Esophagus muscularis mucosa (tissue), 4 donors: ENCODE results near the gene DHRS7C. TPM values are rescaled to one million over a fixed set of nuclear protein-coding genes. Genes with fewer than 3 reads are reported as not detected.

ENCODE experiments used
- DNase-seq: peaks from one replicate; pipeline ENCODE4 v3.0.0-alpha.2; 2017; ENCODE audit errors: extremely low spot score
- H3K27ac ChIP-seq, 4 donors: fragments of 200-600 bp; sonication (generic); replicated peaks in 1 of 4; 1 replicate in 3 of 4; 2 replicates in 1 of 4; pipeline ENCODE4 v1.5.1; 2016 to 2019; ENCODE audit warnings: mild to moderate bottlenecking in 1 of 4
- H3K27me3 ChIP-seq, 4 donors: fragments of 200-600 bp; sonication (generic); one replicate each; pipeline versions ENCODE4 v1.5.1 to v1.6.0; 2016 to 2019
- H3K36me3 ChIP-seq, 4 donors: fragments of 200-600 bp; sonication (generic); one replicate each; pipeline ENCODE4 v1.5.1; 2016 to 2019
- H3K4me1 ChIP-seq, 4 donors: fragments of 200-600 bp; sonication (generic); one replicate each; pipeline ENCODE4 v1.5.1; 2016 to 2019
- H3K4me3 ChIP-seq, 4 donors: fragments of 200-600 bp; sonication (generic); 1 replicate in 2 of 4; 2 replicates in 2 of 4; pipeline ENCODE4 v1.5.1; 2016 to 2019; ENCODE audit warnings: mild to moderate bottlenecking in 4 of 4, moderate library complexity in 1 of 4
- H3K9me3 ChIP-seq, 4 donors: fragments of 200-600 bp; sonication (generic); 1 replicate in 3 of 4; 2 replicates in 1 of 4; pipeline ENCODE4 v1.5.1; 2016 to 2019
- CTCF ChIP-seq, 3 experiments: fragments of 200-600 bp in 2 of 3; fragments of 450-650 bp in 1 of 3; sonication (generic) in 2 of 3; IDR thresholded peaks; one replicate each; pipeline ENCODE4 v1.5.1; 2017 to 2019; ENCODE audit warnings: antibody characterized with exemption in 3 of 3, mild to moderate bottlenecking in 2 of 3, moderate library complexity in 1 of 3
- EP300 ChIP-seq: sonication (generic); formaldehyde crosslinking; IDR thresholded peaks from one replicate; pipeline ENCODE4 v1.6.1; 2017; ENCODE audit warnings: antibody characterized with exemption
- POLR2A ChIP-seq: fragments of 450-650 bp; IDR thresholded peaks from one replicate; pipeline ENCODE4 v1.6.1; 2017; ENCODE audit warnings: antibody characterized with exemption, moderate library complexity, mild to moderate bottlenecking, low read depth
- POLR2AphosphoS5 ChIP-seq, 2 donors: sonication (generic); formaldehyde crosslinking; IDR thresholded peaks; one replicate each; pipeline ENCODE4 v1.6.1; 2017; ENCODE audit warnings: antibody characterized with exemption in 2 of 2
- WGBS: methylation state at CpG from one replicate; pipeline ENCODE4 v1.1.5; 2018; 5-methylcytosine and 5-hydroxymethylcytosine counted together
- intact Hi-C: fragments of 100-400 bp; cut with DNase I; formaldehyde crosslinking; loops from one replicate; pipeline ENCODE4 v1.15.1; 2023
- total RNA-seq, 4 donors: library from RNA; depleted of rRNA; stranded (reverse); fragments of >200 nt; gene quantifications; one replicate each; pipeline versions ENCODE4 v1.1.0 to v1.2.1, GENCODE V29; 2016

Gene DHRS7C
- total RNA-seq, 4 donors from 2014 or later = not detected

- Histone ChIP-seq H3K27ac (no peak overlapping the region), H3K4me1 (no peaks in the 10 kb centered on the region), H3K4me3 (no peak overlapping the region), H3K27me3 (no peaks in the 10 kb centered on the region), H3K36me3 (no peaks in the 10 kb centered on the region), H3K9me3 (peaks cover 0 to 15% (median 7%) of the 10 kb centered on the region in 4 donors)
- DNase-seq = no peak
- WGBS = 64% methylated on average over 4 of the region's 4 CpGs
- intact Hi-C loops = no loop called here
- TF ChIP-seq CTCF (IDR thresholded peaks at IDR 0.05) (no peak), POLR2A (no peak), EP300 (no peak), POLR2AphosphoS5 (IDR thresholded peaks at IDR 0.05) (no peak)
Measured at GRCh38 chr17:9802697-9803096, 11.3 kb upstream of the DHRS7C start.

- no peak overlapping the region for H3K27ac ChIP-seq
- no peaks in the 10 kb centered on the region for H3K27me3 ChIP-seq
- no peaks in the 10 kb centered on the region for H3K4me1 ChIP-seq
- peaks cover 0 to 15% (median 7%) of the 10 kb centered on the region in 4 donors for H3K9me3 ChIP-seq
- no peaks in the 10 kb centered on the region for H3K36me3 ChIP-seq
- WGBS = 88% methylated on average over 4 of the region's 13 CpGs
- no peak overlapping the region for H3K4me3 ChIP-seq
- no peak for TF ChIP-seq POLR2AphosphoS5 (IDR thresholded peaks at IDR 0.05)
- TF ChIP-seq POLR2A = no peak
- TF ChIP-seq EP300 = no peak
- no peak for TF ChIP-seq CTCF (IDR thresholded peaks at IDR 0.05)
- intact Hi-C loops = no loop called here
- DNase-seq = no peak
Measured at GRCh38 chr17:9802294-9802693, 10.9 kb upstream of the DHRS7C start.

GRCh38 chr17:9801505-9801904 is 10.1 kb upstream of the DHRS7C start:
- no peak overlapping the region for H3K27ac ChIP-seq
- no peak overlapping the region for H3K4me3 ChIP-seq
- WGBS = 42% methylated on average over 2 of the region's 2 CpGs
- H3K9me3 ChIP-seq = peaks cover 0 to 15% (median 7%) of the 10 kb centered on the region in 4 donors
- no peak for TF ChIP-seq POLR2AphosphoS5 (IDR thresholded peaks at IDR 0.05)
- TF ChIP-seq CTCF (IDR thresholded peaks at IDR 0.05) = no peak
- no peak for TF ChIP-seq EP300
- no peak for TF ChIP-seq POLR2A
- H3K4me1 ChIP-seq = no peaks in the 10 kb centered on the region
- DNase-seq = no peak
- H3K36me3 ChIP-seq = no peaks in the 10 kb centered on the region
- intact Hi-C loops = no loop called here
- H3K27me3 ChIP-seq = no peaks in the 10 kb centered on the region

GRCh38 chr17:9798724-9799123 is 7.3 kb upstream of the DHRS7C start:
- WGBS = 89% methylated on average over 7 of the region's 7 CpGs

More at GRCh38 chr17:9798724-9799123, 7.3 kb upstream of the DHRS7C start:
- H3K36me3 ChIP-seq = no peaks in the 10 kb centered on the region
- no peak for DNase-seq
- intact Hi-C loops = no loop called here
- H3K4me3 ChIP-seq = no peak overlapping the region
- no peaks in the 10 kb centered on the region for H3K4me1 ChIP-seq
- H3K9me3 ChIP-seq = no peaks in the 10 kb centered on the region
- H3K27me3 ChIP-seq = no peaks in the 10 kb centered on the region
- TF ChIP-seq POLR2A = no peak
- no peak for TF ChIP-seq CTCF (IDR thresholded peaks at IDR 0.05)
- no peak for TF ChIP-seq EP300
- no peak overlapping the region for H3K27ac ChIP-seq
